OCI-LY3 (cell line): ENCODE measurements around the gene ZFYVE28.

ENCODE experiments used
- EZH2phosphoT487 ChIP-seq: fragments of 200-600 bp; shearing (Covaris generic); IDR thresholded peaks from 2 replicates; pipeline ENCODE4 v1.6.1; 2018; ENCODE audit warnings: antibody characterized with exemption, mixed run types, low read depth
- TF ChIP-seq, protein P1 (sequence below): fragments of 200-600, 300-600 bp; sonication (generic); IDR thresholded peaks from 2 replicates; pipeline ENCODE4 v1.5.1; 2014; ENCODE audit warnings: antibody characterized with exemption, low read length, low read depth

DNA sequence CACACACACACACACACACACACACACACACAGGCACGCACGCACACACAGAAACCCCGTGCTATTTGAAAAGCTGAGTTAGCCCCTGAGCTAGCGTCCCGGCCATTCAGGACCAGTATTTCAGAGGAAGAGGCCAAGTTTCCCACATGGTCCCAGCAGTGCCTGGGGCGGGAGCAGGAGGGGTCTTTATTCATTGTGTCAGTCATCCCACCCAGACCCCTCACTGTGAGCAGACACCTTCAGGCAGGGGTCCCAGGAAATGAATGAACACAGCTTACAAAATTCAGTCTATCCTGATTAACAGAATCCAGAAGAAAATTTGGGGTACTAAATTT, 58.1 kb downstream of the ZFYVE28 start:
- TF ChIP-seq, protein P1, sequence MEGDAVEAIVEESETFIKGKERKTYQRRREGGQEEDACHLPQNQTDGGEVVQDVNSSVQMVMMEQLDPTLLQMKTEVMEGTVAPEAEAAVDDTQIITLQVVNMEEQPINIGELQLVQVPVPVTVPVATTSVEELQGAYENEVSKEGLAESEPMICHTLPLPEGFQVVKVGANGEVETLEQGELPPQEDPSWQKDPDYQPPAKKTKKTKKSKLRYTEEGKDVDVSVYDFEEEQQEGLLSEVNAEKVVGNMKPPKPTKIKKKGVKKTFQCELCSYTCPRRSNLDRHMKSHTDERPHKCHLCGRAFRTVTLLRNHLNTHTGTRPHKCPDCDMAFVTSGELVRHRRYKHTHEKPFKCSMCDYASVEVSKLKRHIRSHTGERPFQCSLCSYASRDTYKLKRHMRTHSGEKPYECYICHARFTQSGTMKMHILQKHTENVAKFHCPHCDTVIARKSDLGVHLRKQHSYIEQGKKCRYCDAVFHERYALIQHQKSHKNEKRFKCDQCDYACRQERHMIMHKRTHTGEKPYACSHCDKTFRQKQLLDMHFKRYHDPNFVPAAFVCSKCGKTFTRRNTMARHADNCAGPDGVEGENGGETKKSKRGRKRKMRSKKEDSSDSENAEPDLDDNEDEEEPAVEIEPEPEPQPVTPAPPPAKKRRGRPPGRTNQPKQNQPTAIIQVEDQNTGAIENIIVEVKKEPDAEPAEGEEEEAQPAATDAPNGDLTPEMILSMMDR: no peak
- TF ChIP-seq EZH2phosphoT487: no peak
